Glomerular endothelial cell (primary cell): ENCODE data around the gene SDK1. TPM values are rescaled to one million over a fixed set of nuclear protein-coding genes. Genes with fewer than 3 reads are reported as not detected.
A peak's percentile ranks its signal among the peaks of the same experiment; 100 is the strongest.

Experiments
- DNase-seq: peaks from one replicate; pipeline ENCODE4 v3.0.0-alpha.2; 2011; ENCODE audit warnings: low read depth, low spot score; ENCODE audit errors: extremely low read depth
- total RNA-seq: library from RNA; depleted of rRNA; stranded (reverse); fragments of >200 nt; gene quantifications from 2 replicates; pipeline ENCODE4 v1.2.3, GENCODE V29; 2015

SDK1 gene
- total RNA-seq, 1 donor from 2014 or later, result 2.3 TPM

- no peak for DNase-seq
Measured at GRCh38 chr7:3510101-3511020, 209.3 kb downstream of the SDK1 start.

- DNase-seq, result no peak
Measured at GRCh38 chr7:3517344-3517743, 216.3 kb downstream of the SDK1 start.

- DNase-seq, result peak; percentile 18
Measured at GRCh38 chr7:3518546-3518945, 217.5 kb downstream of the SDK1 start.

GRCh38 chr7:3520206-3520605, 219.2 kb downstream of the SDK1 start:
- DNase-seq, result no peak

- no peak for DNase-seq
Measured at GRCh38 chr7:3527496-3528124, 226.6 kb downstream of the SDK1 start.

DNA sequence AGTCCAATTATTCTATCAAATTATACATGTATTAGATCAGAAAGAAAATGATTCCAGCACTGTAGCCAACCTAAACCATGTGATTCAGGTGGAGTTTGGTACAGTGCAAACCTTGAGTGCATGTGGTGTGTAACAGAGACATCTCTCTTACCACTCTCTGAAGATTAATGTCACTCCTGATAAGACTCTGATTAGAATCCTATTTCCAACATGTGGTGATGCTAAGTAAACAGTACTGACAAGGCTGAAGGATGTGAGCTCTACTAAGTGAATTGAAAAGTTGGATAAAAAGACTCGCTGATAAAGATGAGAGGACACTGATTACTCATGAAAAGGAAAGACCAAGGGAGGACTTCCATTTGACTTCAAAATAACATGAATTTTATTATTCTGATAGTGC, 232.0 kb downstream of the SDK1 start:
- no peak for DNase-seq

DNA sequence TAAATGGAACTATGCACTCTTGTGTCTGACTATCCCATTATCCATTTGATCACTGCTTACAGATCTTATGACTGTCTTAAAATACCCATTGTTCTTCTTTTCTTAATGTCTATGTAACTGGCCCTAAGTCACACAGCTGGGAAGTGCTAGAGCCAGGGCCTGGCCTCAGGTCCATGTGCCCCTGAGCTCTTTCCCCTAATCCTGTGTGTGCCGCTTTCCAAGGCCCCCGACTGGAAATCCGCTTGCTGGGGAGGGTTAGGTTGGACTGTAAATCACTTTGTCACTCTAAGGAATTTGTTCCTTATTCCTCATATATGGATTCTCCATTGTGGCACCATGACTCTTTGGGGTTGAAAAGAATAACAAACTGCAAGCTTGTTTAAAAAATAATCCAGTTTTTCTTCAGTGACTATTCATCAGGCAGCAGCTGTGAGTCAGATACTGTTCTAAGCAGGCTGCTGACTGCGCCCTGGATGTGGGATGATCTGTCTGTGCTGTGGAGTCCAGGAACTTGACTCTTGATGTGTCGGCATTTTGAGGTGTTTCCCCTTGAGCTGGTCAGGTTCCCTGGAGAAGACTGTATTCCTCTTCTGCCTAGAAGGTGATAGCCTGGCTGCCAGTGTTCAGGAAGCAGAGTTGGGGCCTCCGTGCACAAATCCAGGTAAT, 236.3 kb downstream of the SDK1 start:
- no peak for DNase-seq

- DNase-seq, result no peak
Measured at GRCh38 chr7:3538041-3538440, 237.0 kb downstream of the SDK1 start.

DNA sequence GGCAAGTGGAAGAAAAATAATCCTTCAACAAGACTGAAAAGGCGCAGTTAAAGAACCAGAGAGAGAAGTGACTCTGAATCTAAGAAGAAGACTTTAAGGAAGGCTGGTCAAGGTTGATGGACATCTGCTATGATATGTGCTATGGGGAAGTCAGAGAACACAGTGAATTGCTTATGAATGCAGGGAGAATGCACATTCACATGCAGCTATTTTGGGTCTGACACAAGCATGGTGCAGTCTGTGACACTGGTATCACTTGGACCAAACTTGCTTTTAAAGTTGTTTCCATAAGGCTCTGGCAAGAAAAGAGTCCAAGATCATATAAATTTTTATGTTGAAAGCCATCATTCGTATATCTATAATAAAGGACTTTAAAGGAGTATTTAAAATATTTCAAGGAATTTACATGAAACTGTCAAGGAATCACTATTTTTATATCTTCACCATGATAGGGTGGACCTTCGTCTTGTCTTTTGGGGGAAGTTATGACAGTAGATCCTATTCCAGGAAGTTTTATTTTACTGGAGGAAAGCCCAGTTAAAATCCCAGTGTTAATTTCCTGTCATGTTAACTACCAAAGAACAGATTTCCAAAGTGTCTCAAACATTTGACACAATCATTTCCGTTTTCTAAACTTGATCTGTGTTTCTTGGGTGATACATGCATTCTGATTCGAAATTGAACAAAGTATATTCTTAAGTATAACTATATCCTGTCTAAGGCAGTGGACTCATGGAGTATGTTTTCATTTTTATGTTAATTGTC, 239.6 kb downstream of the SDK1 start:
- DNase-seq, result no peak

DNA sequence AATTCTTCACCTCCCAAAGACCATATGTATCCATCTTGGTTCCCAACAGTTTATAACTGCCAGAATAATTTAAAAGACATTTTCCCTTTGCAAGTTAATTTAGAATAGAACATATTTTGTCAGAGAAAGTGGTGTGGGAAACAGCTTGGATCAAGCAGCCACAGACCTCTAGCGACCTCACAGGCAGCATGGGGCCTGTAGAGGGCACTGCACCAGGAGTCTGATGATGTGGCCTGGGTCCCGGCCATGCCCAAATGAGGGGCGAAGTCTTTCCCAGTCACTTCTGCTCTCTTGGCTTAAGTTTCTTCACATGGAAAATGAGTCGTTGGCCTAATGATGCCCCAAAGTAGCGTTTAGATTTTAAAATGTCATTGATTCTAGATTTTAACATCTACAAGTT, 243.2 kb downstream of the SDK1 start:
- no peak for DNase-seq

DNA sequence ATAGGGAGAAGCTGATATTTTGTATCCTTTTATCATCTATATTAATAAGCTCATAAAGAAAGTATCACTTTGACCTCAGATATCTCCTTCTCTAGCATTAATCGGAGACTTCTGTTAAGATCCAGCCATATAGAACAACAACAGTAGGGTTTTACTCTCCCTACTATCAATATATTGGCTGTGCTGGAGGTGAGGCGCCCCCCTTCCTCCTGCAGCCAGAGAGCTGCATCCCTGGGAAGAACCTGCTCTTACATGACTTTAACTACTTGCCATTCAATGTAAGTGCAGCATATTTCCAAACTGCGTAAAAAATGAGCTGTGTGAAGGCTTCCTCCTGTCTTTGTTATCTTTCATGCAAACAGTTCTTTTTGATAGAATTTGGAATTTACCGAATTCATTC, 247.8 kb downstream of the SDK1 start:
- DNase-seq, result no peak

DNA sequence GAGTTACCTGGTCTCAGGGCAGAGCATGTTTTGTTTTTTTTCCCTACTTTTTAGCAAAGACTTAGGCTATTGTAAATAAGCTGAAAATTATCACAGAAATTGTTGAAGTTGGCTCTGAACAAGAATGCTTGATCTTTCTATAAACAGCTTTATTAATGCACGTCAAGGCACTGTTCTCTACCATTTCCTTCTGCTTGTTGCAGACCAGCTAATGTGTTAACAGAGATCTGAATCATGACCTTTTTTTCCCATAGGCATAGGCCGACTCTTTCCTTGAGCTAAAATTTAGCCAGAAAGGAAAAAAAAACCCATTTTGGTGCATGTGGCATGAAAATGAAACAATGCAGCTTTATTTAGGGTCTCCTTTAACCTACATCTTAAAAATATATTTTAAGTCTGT, 248.5 kb downstream of the SDK1 start:
- DNase-seq, result no peak

DNA sequence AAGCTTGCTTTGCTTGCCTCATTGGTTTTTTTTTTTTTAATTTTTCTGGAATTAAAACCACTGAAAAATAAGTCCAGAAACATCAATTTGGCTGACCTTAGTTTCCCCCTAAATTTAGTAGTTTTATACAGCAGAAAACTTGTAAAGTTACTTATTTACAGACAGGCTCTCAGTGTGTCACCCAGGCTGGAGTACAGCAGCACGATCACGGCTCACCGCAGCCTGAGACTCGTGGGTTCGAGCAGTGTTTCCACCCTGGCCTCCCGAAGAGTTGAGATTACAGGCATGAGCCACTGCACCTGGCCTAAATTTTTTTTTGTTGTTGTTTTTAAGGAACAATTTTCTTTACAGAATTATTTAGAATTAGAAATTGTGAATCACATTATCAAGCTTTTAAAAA, 250.5 kb downstream of the SDK1 start:
- no peak for DNase-seq

- no peak for DNase-seq
Measured at GRCh38 chr7:3552499-3552898, 251.4 kb downstream of the SDK1 start.

DNA sequence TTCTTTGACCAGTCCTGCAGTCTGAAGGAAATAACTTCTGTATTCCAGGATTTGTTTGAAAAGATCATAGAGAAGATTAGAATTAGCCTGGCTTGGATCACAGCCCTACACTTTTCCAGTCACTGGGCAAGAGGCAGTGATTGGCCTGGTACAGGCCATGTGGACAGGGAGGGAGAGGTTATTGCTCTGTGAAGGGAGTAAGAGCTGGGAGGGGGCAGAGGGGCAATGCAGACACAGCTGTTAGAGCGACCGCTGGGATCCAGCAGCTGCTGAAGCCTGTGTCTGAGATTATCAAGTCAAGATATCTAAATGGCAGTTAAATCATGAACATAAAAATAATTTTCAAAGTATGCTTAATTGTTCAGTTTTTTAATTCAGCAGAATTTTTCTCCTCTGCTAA, 257.3 kb downstream of the SDK1 start:
- DNase-seq, result no peak

DNA sequence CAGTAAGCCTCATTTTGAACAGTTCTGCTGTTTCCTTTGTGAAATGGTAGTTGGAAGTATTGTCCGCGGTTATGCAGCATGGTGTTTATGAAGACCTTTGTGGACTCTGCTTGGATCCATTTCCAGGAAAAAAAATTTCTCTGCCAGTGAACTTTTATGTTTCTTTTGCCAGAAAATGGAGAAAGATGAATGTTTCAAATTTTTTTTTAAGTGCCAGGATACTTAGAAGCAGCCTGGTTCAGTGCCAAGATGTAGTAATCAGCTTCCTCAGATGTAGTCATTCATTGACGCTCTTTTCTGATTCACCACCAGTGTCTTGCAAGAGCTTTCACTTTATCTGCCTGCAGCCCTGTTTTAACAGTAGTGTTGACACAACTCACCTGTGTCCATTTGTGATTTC, 258.2 kb downstream of the SDK1 start:
- DNase-seq, result peak; percentile 76

DNA sequence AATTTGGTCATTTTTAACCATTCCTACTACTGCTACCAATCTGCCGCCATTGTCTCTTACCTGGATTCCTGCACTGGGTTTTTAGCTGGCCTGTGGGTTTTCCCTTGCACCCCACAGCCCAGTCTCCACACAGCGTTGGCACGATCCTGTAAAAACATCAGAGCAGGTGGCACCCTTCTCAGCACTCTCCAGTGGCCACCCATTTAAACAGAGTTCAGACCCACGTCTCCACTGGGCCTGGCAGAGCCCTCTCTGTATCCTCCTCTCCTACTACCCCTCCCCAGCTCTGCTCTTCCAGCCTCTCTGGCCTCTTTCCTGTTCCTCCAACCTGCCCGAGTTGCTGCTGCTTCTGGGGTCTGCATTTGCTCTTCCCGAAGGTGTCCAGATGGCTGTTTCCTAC, 259.4 kb downstream of the SDK1 start:
- no peak for DNase-seq

DNA sequence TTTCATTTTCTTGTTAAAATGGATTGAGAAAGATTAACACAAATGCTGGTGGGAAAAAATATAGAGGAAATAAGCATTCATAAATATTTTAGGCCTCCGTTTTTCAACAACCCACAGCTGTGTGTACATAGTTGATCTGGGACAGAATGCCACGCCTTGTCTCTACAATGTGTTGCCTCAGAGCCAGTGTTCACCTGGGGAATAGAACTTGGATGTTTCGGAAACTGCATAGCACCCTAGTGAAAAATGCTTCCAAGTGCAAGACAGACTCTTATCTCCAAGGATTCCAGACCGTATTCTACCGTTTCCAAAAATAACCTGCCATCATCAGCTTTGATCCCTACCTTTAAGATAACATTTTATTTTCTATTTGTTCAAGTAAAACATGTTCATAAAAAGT, 260.9 kb downstream of the SDK1 start:
- no peak for DNase-seq

DNA sequence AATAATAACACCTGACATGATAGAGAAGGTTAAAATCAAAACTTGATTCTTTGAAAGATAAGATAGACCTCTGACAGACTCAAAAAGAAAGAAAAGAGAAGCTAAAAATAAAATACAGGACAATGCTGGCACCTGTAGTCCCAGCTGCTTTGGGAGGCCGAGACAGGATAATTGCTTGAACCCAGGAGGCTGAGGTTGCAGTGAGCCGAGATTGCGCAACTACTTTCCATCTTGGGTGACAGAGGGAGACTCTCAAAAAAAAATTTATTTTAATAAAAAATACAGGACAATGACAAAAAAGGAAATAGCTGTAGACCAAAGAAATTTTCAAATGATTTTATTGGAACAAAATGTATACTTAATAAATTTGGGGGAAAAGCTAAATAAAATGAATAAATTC, 263.2 kb downstream of the SDK1 start:
- no peak for DNase-seq

DNA sequence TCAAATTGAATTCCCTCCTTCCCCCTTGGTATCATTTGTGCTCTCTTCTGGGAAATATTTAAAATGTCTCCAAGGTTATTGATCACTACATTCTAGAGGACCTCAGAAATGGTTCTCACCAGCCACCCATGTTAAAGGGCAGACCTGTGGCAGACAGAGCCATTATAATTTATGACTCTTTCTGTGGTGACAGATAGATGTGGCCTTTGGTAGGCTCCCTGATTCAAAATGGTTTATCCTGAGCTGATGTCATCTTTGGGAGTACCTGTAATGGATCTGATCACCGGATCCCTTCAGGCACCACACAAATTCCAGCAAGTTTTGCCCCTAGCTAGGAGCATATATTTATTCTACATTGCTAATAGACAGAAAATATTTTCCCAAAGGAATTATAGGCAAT, 267.5 kb downstream of the SDK1 start:
- DNase-seq, result no peak

DNA sequence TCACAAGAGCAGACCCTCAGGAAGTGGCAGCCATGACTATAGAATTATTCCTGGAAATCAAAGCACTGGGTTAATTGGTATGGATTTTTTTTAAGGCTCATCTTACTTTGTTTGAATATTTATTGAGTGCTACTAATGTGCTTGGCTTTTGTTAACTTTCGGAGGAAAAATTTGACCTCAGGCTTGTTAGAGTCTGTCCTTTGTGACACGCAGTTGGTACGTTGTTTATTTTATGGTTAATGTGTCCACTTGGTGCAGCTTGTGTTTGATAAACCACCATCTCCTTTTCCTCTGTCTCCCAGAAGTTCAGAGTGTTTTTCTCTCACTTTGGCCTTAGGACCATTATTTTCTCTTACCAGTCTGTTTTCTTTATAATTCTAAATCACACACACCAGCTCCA, 268.6 kb downstream of the SDK1 start:
- no peak for DNase-seq
